Adrenal gland (tissue), 12 donors: ENCODE measurements around the gene TBC1D1. TPM values are rescaled to one million over a fixed set of nuclear protein-coding genes. Genes with fewer than 3 reads are reported as not detected.

Experiments used
- DNase-seq, 7 donors: peaks; one replicate each; pipeline ENCODE4 v3.0.0-alpha.2; 2019 to 2020
- H3K27ac ChIP-seq, 5 donors: fragments of 200-600 bp; sonication (generic) in 4 of 5; 1 replicate in 3 of 5; 2 replicates in 2 of 5; pipeline versions ENCODE4 v1.5.1 to v1.8.0; 2016 to 2020; ENCODE audit warnings: mild to moderate bottlenecking in 1 of 5
- H3K27me3 ChIP-seq: fragments of 200-600 bp; 2 replicates; pipeline ENCODE4 v1.8.0; 2021
- H3K36me3 ChIP-seq, 2 donors: fragments of 200-600 bp; replicated peaks in 1 of 2; 1 replicate in 1 of 2; 2 replicates in 1 of 2; pipeline versions ENCODE4 v1.5.1 to v1.8.0; 2018 to 2022
- H3K4me1 ChIP-seq, 2 donors: fragments of 200-600 bp; replicated peaks in 1 of 2; 1 replicate in 1 of 2; 2 replicates in 1 of 2; pipeline versions ENCODE4 v1.5.1 to v1.8.0; 2018 to 2021
- H3K4me3 ChIP-seq, 4 donors: fragments of 200-600 bp; sonication (generic) in 3 of 4; one replicate each; pipeline ENCODE4 v1.5.1; 2016 to 2018
- H3K9me3 ChIP-seq, 3 donors: fragments of 200-600 bp; sonication (generic) in 1 of 3; replicated peaks in 1 of 3; 1 replicate in 2 of 3; 2 replicates in 1 of 3; pipeline versions ENCODE4 v1.5.1 to v1.8.0; 2016 to 2021
- CTCF ChIP-seq, 6 experiments: fragments of 450-650 bp in 4 of 6; fragments of 200-600 bp in 2 of 6; sonication (generic) in 1 of 6; IDR thresholded peaks; 1 replicate in 5 of 6; 2 replicates in 1 of 6; pipeline versions ENCODE4 v1.5.1 to v1.8.0; 2016 to 2021; ENCODE audit warnings: antibody characterized with exemption in 6 of 6, mild to moderate bottlenecking in 2 of 6, moderate library complexity in 1 of 6
- POLR2A ChIP-seq, 2 donors: fragments of 450-650 bp; IDR thresholded peaks; one replicate each; pipeline ENCODE4 v1.6.1; 2017; ENCODE audit warnings: antibody characterized with exemption in 2 of 2, mild to moderate bottlenecking in 2 of 2, moderate library complexity in 1 of 2
- WGBS, 4 donors: extraction: QIAGEN DNeasy Blood & Tissue Kit in 2 of 4; methylation state at CpG; one replicate each; pipeline versions ENCODE4 v1.1.5 to v1.1.7; 2013 to 2017; 5-methylcytosine and 5-hydroxymethylcytosine counted together
- intact Hi-C, 2 donors: fragments of 100-400 bp; cut with DNase I; formaldehyde crosslinking; loops; one replicate each; pipeline versions ENCODE4 v1.14.1 to v1.15.0; 2022 to 2023
- polyA plus RNA-seq, 3 donors: library from polyadenylated mRNA; stranded (reverse); fragments of 200-250 nt in 2 of 3; fragments of 350-450 nt in 1 of 3; fragmentation: Illumina TruSeq in 1 of 3; extraction: RNeasy Lipid Tissue Mini Kit (QIAGEN cat#74804) in 1 of 3; gene quantifications; one replicate each; pipeline ENCODE4 v1.2.3, GENCODE V29; 2013 to 2014
- total RNA-seq, 9 donors: library from RNA; depleted of rRNA in 4 of 9; stranded (reverse); fragments of >200 nt in 4 of 9; fragments of 120-200 nt in 1 of 9; fragmentation: NEBNext Ultra II Directional in 1 of 9; extraction: Animal tissue kit (Norgen Biotek cat#: 25700) in 1 of 9; gene quantifications; one replicate each; pipeline versions ENCODE4 v1.1.0 to v1.2.4, GENCODE V29; 2013 to 2023
- donor health status: healthy with polysubstance abuse.
- donor health status: Bipolar disorder and iron deficiency.
- donor health status: DM: yes; HTN: yes; CAD: no.
- donor health status: DM: no; HTN: no; CAD: no.
- donor health status: DM: no; HTN: no; CAD: no.
- donor health status: DM: yes; HTN: yes; CAD: no.

The TBC1D1 gene
- total and polyA plus RNA-seq, 12 donors, result 16.3 to 77.3 (median 25.7) TPM

- intact Hi-C loops, result no loop called here
- Histone ChIP-seq H3K27me3 (no peaks in the 10 kb centered on the region), H3K4me1 (peaks cover 0 to 19% of the 10 kb centered on the region in 2 donors), H3K4me3 (no peak overlapping the region), H3K9me3 (no peaks in the 10 kb centered on the region), H3K36me3 (no peaks in the 10 kb centered on the region), H3K27ac (no peak overlapping the region)
- WGBS, 4 donors, result 69 to 90% (median 78%) methylated on average over 4 of the region's 4 CpGs
- TF ChIP-seq POLR2A (IDR thresholded peaks at IDR 0.05), result no peak
- TF ChIP-seq CTCF (IDR thresholded peaks at IDR 0.05), result no peak
- no peak for DNase-seq
Observed at GRCh38 chr4:37981425-37981824, 90.5 kb downstream of the TBC1D1 start.

GRCh38 chr4:37981844-37982720 is 91.2 kb downstream of the TBC1D1 start:
- no peak for DNase-seq
- Histone ChIP-seq H3K27ac (no peak overlapping the region), H3K36me3 (no peaks in the 10 kb centered on the region), H3K4me1 (peaks cover 0 to 19% of the 10 kb centered on the region in 2 donors), H3K4me3 (no peak overlapping the region), H3K27me3 (no peaks in the 10 kb centered on the region), H3K9me3 (no peaks in the 10 kb centered on the region)
- intact Hi-C loops, result no loop called here
- WGBS, 4 donors, result 73 to 92% (median 81%) methylated on average over 7 of the region's 7 CpGs
- TF ChIP-seq CTCF (IDR thresholded peaks at IDR 0.05), result no peak
- TF ChIP-seq POLR2A (IDR thresholded peaks at IDR 0.05), result no peak

GRCh38 chr4:37982736-37983135 is 91.9 kb downstream of the TBC1D1 start:
- no peak overlapping the region for H3K27ac ChIP-seq
- no peak for DNase-seq
- no peaks in the 10 kb centered on the region for H3K9me3 ChIP-seq
- peaks cover 0 to 16% of the 10 kb centered on the region in 2 donors for H3K4me1 ChIP-seq
- intact Hi-C loops, result no loop called here
- no peaks in the 10 kb centered on the region for H3K27me3 ChIP-seq
- WGBS, 4 donors, result 80 to 83% (median 81%) methylated on average over 5 of the region's 5 CpGs
- TF ChIP-seq POLR2A (IDR thresholded peaks at IDR 0.05), result no peak
- TF ChIP-seq CTCF (IDR thresholded peaks at IDR 0.05), result no peak
- H3K36me3 ChIP-seq, result no peaks in the 10 kb centered on the region
- H3K4me3 ChIP-seq, result no peak overlapping the region

- Histone ChIP-seq H3K27ac (no peak overlapping the region), H3K9me3 (no peaks in the 10 kb centered on the region), H3K36me3 (no peaks in the 10 kb centered on the region), H3K27me3 (no peaks in the 10 kb centered on the region), H3K4me3 (no peak overlapping the region), H3K4me1 (peaks cover 0 to 6% of the 10 kb centered on the region in 2 donors)
- intact Hi-C loops, result no loop called here
- no peak for DNase-seq
- no peak for TF ChIP-seq CTCF (IDR thresholded peaks at IDR 0.05)
- WGBS, 4 donors, result 89 to 94% (median 93%) methylated on average over 1 of the region's 1 CpG
Observed at GRCh38 chr4:37983951-37984350, 93.1 kb downstream of the TBC1D1 start.
